ENCODE data around the gene CLASP2. TPM values are rescaled to one million over a fixed set of nuclear protein-coding genes. Genes with fewer than 3 reads are reported as not detected.

The CLASP2 gene
- total RNA-seq (2013), result 51.6 TPM
- polyA plus RNA-seq, result 10 to 100 TPM; 10.1 to 16.1 (median 13.9) TPM
- polyA minus RNA-seq, result 31.9 and 48.8 TPM in 2 replicates
- 85.9 to 136 (median 130) reads per million in 11 experiments for total RNA-seq

GRCh38 chr3:33717866-33718594, at the start of gene CLASP2:
TSS of gene CLASP2 (minus strand) at chr3:33718254. CDS start at chr3:33718002, 252 bp downstream.
- peak within 1 kb of the TSS; percentile 90 to 96 for H3K27ac ChIP-seq (ENCODE audit: low read depth in 1 of 2, low read length in 2 of 2)
- TF ChIP-seq, protein P1, sequence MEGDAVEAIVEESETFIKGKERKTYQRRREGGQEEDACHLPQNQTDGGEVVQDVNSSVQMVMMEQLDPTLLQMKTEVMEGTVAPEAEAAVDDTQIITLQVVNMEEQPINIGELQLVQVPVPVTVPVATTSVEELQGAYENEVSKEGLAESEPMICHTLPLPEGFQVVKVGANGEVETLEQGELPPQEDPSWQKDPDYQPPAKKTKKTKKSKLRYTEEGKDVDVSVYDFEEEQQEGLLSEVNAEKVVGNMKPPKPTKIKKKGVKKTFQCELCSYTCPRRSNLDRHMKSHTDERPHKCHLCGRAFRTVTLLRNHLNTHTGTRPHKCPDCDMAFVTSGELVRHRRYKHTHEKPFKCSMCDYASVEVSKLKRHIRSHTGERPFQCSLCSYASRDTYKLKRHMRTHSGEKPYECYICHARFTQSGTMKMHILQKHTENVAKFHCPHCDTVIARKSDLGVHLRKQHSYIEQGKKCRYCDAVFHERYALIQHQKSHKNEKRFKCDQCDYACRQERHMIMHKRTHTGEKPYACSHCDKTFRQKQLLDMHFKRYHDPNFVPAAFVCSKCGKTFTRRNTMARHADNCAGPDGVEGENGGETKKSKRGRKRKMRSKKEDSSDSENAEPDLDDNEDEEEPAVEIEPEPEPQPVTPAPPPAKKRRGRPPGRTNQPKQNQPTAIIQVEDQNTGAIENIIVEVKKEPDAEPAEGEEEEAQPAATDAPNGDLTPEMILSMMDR (IDR thresholded peaks at IDR 0.05), result no peak
- 0% methylated on average over 59 of the region's 68 CpGs for WGBS (ENCODE audit: insufficient coverage)
- H3K4me3 Mint-ChIP-seq, result peak within 1 kb of the TSS; percentile 94 to 96
- peaks cover 13% of the 10 kb centered on the region for H4K20me1 ChIP-seq (ENCODE audit: insufficient read depth, low read length)
- H3K4me3 ChIP-seq (replicated peaks in 1 of 3; ENCODE audit: low read depth in 2 of 3, low read length in 3 of 3), result peak within 1 kb of the TSS; percentile 64 to 90 (median 78)
- peaks cover 0 to 2% of the 10 kb centered on the region in 2 donors for H3K36me3 Mint-ChIP-seq
- intact Hi-C loops (cut with micrococcal nuclease), result loop anchor here (5.0 to 10.0 kb wide), 3 partner anchors 61 to 69 kb away; no protein-coding TSS in a partner anchor
- peak; percentile 87 for DNase-seq
- peak within 1 kb of the TSS; percentile 86 for H2AFZ ChIP-seq (ENCODE audit: insufficient read depth, low read depth, low read length, poor library complexity, severe bottlenecking)
- peaks cover 11% of the 10 kb centered on the region for H3K4me1 Mint-ChIP-seq
- H3K9ac ChIP-seq (ENCODE audit: insufficient read depth, low read length, poor library complexity, severe bottlenecking), result peak within 1 kb of the TSS; percentile 98
- peaks cover 20% of the 10 kb centered on the region in 2 donors for H3K4me1 ChIP-seq (ENCODE audit: control insufficient read depth in 1 of 2, insufficient read depth in 2 of 2, low read length in 2 of 2)
- no peaks in the 10 kb centered on the region for H3K27me3 ChIP-seq (ENCODE audit: control insufficient read depth in 2 of 2, insufficient read depth in 2 of 2, low read length in 2 of 2)
- H3K27me3 Mint-ChIP-seq (ENCODE audit: low read depth in 3 of 3), result no peaks in the 10 kb centered on the region
- peak within 1 kb of the TSS; percentile 91 to 99 (median 96) for H3K27ac Mint-ChIP-seq
- H3K9me3 ChIP-seq (replicated peaks in 1 of 2; ENCODE audit: control insufficient read depth in 1 of 2, insufficient read depth in 1 of 2, low read length in 2 of 2), result no peaks in the 10 kb centered on the region
- peak within 1 kb of the TSS; percentile 85 for H3K4me2 ChIP-seq (replicated peaks; ENCODE audit: extremely low read depth, low read length, poor library complexity, severe bottlenecking)
- no peaks in the 10 kb centered on the region for H3K36me3 ChIP-seq (replicated peaks in 1 of 2; ENCODE audit: control insufficient read depth in 1 of 2, insufficient read depth in 2 of 2, low read length in 2 of 2)
- H3K9me3 Mint-ChIP-seq, result no peaks in the 10 kb centered on the region
- peaks cover 50% of the 10 kb centered on the region for H3K79me2 ChIP-seq (ENCODE audit: insufficient read depth, low read length)

GRCh38 chr3:33758864-33759263, 40.8 kb upstream of the CLASP2 start:
- Histone ChIP-seq H3K4me3 (replicated peaks in 1 of 3; ENCODE audit: low read depth in 2 of 3, low read length in 3 of 3) (no peak overlapping the region), H2AFZ (ENCODE audit: insufficient read depth, low read depth, low read length, poor library complexity, severe bottlenecking) (no peak overlapping the region), H3K9ac (ENCODE audit: insufficient read depth, low read length, poor library complexity, severe bottlenecking) (no peak overlapping the region), H3K79me2 (ENCODE audit: insufficient read depth, low read length) (no peaks in the 10 kb centered on the region), H3K27me3 (ENCODE audit: control insufficient read depth in 2 of 2, insufficient read depth in 2 of 2, low read length in 2 of 2) (no peaks in the 10 kb centered on the region), H3K4me1 (ENCODE audit: control insufficient read depth in 1 of 2, insufficient read depth in 2 of 2, low read length in 2 of 2) (no peaks in the 10 kb centered on the region), H3K9me3 (replicated peaks in 1 of 2; ENCODE audit: control insufficient read depth in 1 of 2, insufficient read depth in 1 of 2, low read length in 2 of 2) (peaks cover 10 to 15% of the 10 kb centered on the region in 2 donors), H3K36me3 (replicated peaks in 1 of 2; ENCODE audit: control insufficient read depth in 1 of 2, insufficient read depth in 2 of 2, low read length in 2 of 2) (no peaks in the 10 kb centered on the region), H3K4me2 (replicated peaks; ENCODE audit: extremely low read depth, low read length, poor library complexity, severe bottlenecking) (no peak overlapping the region), H4K20me1 (ENCODE audit: insufficient read depth, low read length) (no peaks in the 10 kb centered on the region), H3K27ac (ENCODE audit: low read depth in 1 of 2, low read length in 2 of 2) (no peak overlapping the region)
- no peaks in the 10 kb centered on the region for H3K36me3 Mint-ChIP-seq
- peaks cover 5% of the 10 kb centered on the region for H3K4me1 Mint-ChIP-seq
- DNase-seq, result no peak
- no peaks in the 10 kb centered on the region for H3K27me3 Mint-ChIP-seq (ENCODE audit: low read depth in 3 of 3)
- H3K4me3 Mint-ChIP-seq, result no peak overlapping the region
- H3K27ac Mint-ChIP-seq, result peak overlapping the region in 1 of 7 donors; percentile 57
- TF ChIP-seq, protein P1 (IDR thresholded peaks at IDR 0.05), result no peak
- intact Hi-C loops (cut with micrococcal nuclease), result no loop called here
- peaks cover 9 to 20% (median 17%) of the 10 kb centered on the region in 7 donors for H3K9me3 Mint-ChIP-seq
- no CpG with 5 or more reads among the region's 2 CpGs for WGBS (ENCODE audit: insufficient coverage)
